HG03565 (cell line): Measurements from ENCODE around the gene TIMP2.

Source experiments
- ATAC-seq: cut with Tn5 transposase; IDR thresholded peaks from one replicate; pipeline ENCODE4 v1.9.1; 2021; ENCODE audit warnings: mild to moderate bottlenecking, moderate library complexity; ENCODE audit not compliant: unreplicated experiment

TIMP2 gene

GRCh38 chr17:78819806-78820792 lies 105.1 kb downstream of the TIMP2 start:
- no peak for ATAC-seq

GRCh38 chr17:78819402-78819801 lies 105.8 kb downstream of the TIMP2 start:
- no peak for ATAC-seq

GRCh38 chr17:78818932-78819331 lies 106.3 kb downstream of the TIMP2 start:
- ATAC-seq = no peak

GRCh38 chr17:78818152-78818846 lies 106.9 kb downstream of the TIMP2 start:
- no peak for ATAC-seq

GRCh38 chr17:78817123-78817522 lies 108.1 kb downstream of the TIMP2 start:
- no peak for ATAC-seq

GRCh38 chr17:78815696-78816095 lies 109.5 kb downstream of the TIMP2 start:
- no peak for ATAC-seq

- no peak for ATAC-seq
Measured at GRCh38 chr17:78812855-78813254, 112.3 kb downstream of the TIMP2 start.

GRCh38 chr17:78808163-78808562 lies 117.0 kb downstream of the TIMP2 start:
- no peak for ATAC-seq

GRCh38 chr17:78806451-78806850 lies 118.7 kb downstream of the TIMP2 start:
- ATAC-seq = no peak

GRCh38 chr17:78805301-78805700 lies 119.9 kb downstream of the TIMP2 start:
- no peak for ATAC-seq

- ATAC-seq = no peak
Measured at GRCh38 chr17:78804777-78805176, 120.4 kb downstream of the TIMP2 start.

GRCh38 chr17:78803186-78803845 lies 121.9 kb downstream of the TIMP2 start:
- ATAC-seq = no peak
